Activated CD4-positive, alpha-beta T cell treated with anti-CD3 and anti-CD28 coated beads for 4 hours (primary cell): ENCODE results near the gene NUP35.

Experiments used
- DNase-seq, 2 donors: peaks; one replicate each; pipeline ENCODE4 v3.0.0-alpha.2; 2020

Gene NUP35, protein sequence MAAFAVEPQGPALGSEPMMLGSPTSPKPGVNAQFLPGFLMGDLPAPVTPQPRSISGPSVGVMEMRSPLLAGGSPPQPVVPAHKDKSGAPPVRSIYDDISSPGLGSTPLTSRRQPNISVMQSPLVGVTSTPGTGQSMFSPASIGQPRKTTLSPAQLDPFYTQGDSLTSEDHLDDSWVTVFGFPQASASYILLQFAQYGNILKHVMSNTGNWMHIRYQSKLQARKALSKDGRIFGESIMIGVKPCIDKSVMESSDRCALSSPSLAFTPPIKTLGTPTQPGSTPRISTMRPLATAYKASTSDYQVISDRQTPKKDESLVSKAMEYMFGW

DNA sequence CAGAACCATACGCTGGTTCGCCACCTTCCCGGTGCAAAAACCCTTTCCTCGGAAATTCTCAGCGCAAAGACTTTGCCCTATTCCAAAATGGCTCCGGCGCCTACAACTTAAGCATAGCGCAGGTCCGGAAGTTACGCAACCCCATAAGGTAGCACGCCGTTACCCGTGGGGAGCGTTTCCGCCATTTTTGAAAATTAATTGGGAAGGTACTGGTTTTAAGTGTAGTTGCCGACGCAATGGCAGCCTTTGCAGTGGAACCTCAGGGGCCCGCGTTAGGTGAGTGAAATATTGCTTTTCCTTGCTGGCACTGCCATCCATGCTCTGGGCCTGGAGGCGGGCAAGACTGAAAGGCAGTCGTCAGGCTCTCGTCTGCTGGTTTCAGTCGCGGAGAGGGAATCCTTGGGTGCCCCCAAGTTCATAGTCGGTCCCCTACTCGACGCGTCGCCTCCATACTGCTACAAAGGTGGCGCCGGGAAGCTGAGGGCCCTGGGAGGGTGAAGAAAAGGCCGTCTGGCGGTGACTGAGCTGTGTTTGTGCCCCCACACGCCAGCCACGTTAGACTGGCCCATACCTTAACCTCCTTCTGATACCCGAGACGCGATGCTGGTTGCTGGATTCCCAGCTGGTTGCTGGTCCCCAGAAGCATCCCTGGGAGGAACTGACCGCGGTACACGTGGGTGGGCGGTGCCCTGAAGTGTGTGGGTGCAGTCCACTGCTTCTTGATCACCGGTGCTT lies at the start of gene NUP35:
NUP35 (plus strand) TSS at position 222 of the 735 bp plus-strand sequence; CDS start at position 237, 15 bp downstream.
- DNase-seq = peak; percentile 82 to 88

DNA sequence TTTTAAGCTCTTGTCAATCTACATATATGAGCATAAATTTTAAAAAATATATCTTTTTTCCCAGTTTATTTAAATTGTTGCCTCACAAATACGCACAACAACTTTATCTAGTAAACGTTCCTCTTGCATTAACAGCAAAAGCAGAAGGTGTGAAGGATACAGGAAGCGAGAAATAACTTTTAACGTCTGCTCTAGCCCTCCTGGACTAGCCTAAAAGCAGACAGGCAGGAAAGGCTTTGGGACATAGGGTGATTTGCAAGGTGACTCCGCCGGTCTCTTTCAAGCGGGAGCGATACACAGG lies 46.1 kb upstream of the NUP35 start:
- DNase-seq = no peak

DNA sequence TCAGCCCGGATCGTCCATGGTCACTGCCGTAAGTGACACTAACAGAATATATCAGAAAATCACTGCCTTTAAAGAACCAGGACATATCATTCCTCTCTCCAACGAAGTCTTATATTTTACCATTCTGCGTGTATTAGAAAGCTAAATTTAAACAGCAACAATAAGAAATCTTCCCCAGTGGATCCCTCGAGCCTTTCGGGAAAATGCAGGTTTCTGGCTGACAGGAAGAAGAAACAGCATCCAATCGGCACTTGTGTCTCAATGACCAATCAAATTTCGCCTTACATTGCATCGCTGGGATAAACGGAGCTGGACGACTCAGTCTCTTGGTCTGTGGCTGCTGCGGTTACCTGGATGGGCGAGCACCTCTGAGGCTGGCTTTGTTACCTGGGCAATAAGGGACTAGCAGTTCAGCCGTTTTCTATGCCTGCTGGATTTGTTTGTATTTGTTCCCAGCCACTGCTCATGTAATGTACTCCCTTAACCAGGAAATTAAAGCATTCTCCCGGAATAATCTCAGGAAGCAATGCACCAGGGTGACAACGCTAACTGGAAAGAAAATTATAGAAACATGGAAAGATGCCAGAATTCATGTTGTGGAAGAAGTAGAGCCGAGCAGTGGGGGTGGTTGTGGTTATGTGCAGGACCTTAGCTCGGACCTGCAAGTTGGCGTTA lies 45.6 kb upstream of the NUP35 start, which contains the start of gene DUSP19:
DUSP19 (plus strand) TSS at position 284 of the 675 bp plus-strand sequence; CDS start at position 471, 187 bp downstream.
- DNase-seq = peak; percentile 67 to 87

- DNase-seq = no peak
Measured at GRCh38 chr2:183079139-183079775, 45.0 kb upstream of the NUP35 start.

GRCh38 chr2:183081911-183082310 lies 42.3 kb upstream of the NUP35 start:
- no peak for DNase-seq

DNA sequence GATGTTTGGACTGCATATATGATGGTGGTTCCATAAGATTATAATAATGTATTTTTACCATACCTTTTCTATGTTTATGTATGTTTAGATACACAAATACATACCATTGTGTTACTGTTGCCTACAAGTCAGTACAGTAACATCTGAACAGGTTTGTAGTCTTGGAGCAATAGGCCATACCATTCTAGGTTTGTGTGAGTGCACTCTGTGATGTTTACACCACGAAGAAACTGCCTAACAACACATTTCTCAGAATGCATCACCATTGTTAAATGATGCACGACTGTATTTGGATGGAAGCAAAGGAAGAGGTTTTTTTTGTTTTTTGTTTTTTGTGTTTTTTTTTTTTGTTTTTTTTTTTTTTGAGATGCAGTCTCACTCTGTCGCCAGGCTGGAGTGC lies 36.2 kb upstream of the NUP35 start:
- DNase-seq = no peak

DNA sequence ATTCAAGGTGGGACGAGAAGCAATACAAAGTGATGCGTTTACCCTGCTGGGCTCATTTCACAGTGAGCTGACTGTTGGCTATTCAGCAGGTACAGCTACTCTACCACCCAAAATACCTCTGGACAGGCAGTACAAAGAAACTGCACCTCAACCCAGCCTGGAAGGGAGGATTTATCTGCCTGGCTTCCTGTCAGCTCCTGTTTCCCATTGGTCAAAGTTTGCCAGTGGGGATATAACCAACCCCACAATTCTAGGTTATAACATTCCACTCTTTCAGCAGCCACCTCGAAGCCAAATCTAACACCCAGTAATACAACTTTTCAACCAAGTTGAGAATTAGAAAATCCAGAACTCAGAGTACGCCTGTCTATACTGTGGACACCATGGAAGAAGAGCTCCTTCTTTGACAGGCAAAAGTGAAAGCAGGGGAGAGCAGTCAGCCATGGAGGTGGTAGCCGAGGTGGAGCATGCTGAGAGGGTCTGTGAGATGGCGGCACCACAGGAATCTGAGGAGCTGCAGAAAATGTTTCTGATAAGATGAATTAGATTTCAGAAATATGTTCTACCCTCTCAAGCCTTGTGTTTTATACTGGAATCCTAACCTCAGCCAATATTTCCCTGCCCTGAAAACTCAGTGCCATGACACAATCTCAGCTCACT lies 34.9 kb upstream of the NUP35 start:
- DNase-seq = no peak

DNA sequence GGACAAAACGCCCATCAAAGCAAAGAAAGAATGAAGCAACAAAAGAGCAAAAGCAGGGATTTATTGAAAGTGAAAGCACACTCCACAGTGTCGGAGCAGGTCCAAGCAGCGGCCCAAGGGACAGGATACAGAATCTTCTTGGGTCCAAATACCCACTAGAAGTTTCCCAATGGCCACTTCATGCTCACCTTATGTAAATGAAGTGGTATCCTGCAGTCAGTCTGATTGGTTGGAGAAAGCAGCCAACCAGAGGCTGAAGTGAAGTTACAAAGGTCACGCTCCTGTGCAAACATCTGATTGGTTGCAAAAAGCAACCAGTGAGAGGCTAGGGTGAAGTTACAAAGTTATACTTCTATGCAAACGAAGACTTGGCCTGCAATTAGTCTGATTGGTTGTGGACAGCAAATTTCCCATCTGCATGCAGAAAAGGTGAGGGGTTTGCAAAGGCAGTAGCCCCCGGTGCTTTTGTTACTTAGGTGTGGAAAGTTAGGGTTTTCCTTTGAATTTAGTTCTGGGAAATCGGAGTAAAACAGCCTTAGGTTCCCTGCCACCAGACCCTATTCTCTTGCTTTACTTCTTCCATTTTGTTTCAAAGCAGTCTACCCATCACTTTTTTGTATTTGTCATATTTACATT lies 32.8 kb upstream of the NUP35 start:
- no peak for DNase-seq

- no peak for DNase-seq
Measured at GRCh38 chr2:183091954-183092345, 32.3 kb upstream of the NUP35 start.

- DNase-seq = no peak
Measured at GRCh38 chr2:183093857-183094657, 30.2 kb upstream of the NUP35 start.

DNA sequence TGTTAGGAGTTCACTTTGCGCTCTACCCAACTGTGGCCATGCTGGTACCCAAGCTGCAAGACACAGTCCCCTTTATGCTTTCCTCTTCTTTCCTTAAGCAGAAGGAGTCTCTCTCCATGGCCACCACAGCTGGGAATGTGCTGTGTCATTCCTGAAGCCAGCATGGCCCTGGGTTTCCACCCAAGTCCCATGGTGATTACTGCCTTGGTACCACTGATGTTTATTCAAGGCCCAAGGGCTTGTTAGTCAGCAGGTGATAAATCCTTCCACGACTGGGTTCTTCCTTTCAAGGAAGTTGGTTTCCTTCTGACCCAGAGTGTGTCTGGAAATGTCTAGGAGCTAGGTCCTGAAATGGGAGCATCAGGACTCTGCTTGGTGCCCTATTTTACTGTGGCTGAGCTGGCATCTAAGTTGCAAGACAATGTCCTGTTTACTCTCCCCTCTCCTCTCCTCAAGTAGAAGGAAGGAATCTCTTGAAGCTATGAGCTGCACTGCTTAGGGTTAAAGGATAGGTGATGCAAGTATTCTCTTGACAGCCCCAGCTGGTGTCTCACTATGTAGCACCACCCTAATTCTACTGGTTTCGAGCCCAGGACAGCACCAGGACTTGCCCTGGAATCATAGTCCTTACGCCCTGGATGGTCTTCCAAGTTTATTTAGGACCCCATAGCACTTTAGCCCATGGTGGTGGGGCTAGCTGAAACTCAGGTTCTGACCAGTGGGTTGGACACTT lies 18.7 kb upstream of the NUP35 start:
- no peak for DNase-seq

DNA sequence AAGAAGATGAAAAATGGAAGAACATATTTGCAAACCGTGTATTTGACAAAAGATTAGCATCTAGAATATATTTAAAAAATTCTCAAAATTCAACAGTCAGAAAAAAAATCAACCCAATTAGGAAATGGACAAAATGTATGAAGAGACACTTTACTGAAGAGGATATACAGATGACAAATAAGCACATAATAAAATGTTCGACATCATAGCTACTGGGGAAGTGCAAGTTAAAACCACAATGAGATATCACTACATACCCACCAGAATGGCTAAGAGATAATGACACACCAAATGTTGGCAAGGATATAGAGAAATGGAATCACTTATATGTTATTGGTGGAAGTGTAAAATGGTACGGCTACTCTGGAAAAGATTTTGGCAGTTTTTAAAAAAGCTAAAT lies 11.7 kb upstream of the NUP35 start:
- no peak for DNase-seq

GRCh38 chr2:183113630-183114029 lies 10.6 kb upstream of the NUP35 start:
- DNase-seq = no peak

DNA sequence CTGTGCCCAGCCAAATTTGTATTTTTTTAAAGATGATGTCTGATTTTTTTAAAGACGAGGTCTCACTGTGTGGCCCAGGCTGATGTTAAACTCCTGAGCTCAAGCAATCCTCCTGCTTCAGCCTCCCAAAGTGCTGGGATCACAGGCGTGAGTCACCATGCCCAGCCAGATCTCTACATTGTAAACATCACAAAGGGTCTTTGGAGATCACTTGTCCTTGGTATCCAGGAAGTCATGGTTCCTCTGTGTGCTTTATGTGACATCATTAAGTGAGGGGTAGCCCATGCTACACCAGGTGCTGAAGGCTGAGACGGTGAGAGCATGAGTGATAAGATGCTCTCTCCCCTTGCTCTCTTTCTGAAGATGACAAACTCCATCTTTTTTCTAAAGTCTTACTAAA lies 7.0 kb upstream of the NUP35 start:
- no peak for DNase-seq

DNA sequence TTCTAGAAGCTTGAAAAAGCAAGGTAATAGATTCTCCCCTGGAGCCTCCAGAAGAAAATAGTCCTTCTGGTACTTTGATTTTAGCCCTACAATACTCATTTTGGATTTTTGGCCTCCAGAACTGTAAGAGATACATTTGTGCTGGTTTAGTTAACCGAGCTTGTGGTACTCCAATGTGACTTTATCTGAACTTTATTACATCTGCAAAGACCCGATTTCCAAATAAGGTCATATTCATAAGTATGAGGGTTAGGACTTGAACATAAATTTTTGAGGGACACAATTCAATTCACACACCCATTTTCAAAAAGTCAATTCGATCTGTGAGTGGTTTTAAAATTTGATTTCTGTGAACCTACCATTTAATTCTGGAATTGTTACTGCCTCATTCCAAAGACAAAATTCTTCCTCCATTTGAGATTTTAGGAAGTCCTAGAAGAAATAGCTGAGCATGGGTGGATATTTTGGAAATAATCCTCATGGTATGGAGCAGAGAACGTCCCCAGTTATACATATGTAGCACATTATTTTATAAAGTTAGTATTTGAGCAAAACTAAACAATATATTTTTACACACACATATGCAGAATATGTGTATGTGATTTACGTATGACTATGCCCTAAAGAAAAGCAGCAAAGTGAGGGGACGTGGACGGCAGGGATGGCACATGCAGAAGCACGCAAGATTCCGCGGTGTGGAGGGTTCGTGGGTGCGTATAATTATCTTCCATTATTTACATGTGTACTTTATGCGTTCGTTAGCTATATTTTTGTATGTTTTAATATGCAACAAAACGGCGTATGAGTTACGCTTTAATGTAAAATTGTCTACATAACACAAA lies 905 bp upstream of the NUP35 start:
- no peak for DNase-seq

GRCh38 chr2:183123959-183124221 lies 353 bp upstream of the NUP35 start:
- DNase-seq = no peak

- DNase-seq = no peak
Measured at GRCh38 chr2:183124957-183125255, 663 bp downstream of the NUP35 start.

DNA sequence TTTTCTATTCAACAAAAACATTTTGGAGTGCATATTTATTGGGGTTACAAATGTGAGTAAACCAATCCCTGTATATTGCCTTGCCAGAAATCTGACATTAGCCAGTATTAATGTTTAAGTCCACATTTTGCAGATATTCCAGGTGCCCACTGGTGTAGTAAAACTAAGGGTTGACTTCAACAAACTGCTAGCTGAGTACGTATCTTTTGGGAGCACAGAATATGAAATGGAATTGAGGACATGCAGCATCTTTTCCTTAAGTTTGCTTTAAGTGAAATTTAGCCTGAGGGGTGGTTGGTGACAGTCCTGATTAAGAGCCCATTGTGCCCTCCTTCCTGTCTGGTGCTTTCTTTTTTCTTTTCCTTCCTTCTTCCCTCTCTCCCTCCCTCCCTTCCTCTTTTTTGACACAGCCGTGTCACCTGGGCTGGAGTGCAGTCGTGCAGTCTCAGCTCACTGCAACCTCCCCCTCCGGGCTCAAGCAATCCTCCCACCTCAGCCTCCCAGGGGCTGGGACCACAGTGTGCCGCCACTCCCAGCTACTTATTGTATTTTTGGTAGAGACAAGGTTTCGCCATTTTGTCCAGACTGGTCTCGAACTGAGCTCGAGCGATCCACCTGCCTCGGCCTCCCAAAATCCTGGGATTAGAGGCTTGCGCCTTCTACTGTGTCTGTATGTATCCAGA lies 1.6 kb downstream of the NUP35 start:
- DNase-seq = no peak

DNA sequence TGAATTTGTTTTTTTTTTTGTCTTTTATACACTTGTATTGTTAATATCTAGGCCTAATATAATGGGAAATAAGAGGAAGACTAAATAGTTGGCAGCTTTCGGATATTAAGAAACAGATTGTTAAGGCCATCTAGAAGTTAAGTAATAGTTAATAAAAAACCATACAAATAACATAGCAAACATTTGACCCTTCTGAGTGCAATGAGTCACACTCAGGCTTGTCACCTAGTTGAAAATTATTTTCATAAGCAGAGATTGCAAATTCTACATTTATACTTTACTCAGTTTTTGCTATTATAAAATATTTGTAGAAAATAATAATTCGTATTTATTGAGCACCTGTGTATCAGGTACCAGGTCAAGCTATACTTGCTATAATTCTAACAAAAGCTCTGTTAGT lies 2.4 kb downstream of the NUP35 start:
- DNase-seq = no peak

- DNase-seq = no peak
Measured at GRCh38 chr2:183134016-183134415, 9.8 kb downstream of the NUP35 start.
